ENCODE data around the gene TRAF3IP1.
"Not testable (repeated sequence)": the region's sequence is repeated elsewhere in the genome, so short reads cannot be mapped to it uniquely, and the experiment has no call there.

Gene TRAF3IP1

DNA sequence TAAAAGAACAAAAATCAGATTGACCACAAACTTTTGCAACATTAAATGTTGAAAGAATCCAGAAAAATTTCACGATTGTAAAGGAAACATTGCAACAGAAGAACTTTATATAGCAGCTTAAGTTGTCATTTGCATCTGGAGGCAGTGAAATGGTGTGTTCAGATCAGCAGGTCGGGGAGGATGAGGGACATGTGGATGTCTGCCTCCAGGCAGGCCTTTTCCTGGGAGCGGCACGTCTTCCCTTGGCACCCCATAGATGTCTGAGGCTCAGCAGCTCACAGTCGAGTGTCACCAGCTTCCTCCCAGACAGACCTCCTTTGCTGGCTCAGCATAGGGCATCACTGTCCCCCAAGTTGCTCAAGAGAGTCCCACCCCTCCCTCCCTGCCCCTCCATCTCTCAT lies 62.1 kb downstream of the TRAF3IP1 start:
- DNase-seq = peak; percentile 57

DNA sequence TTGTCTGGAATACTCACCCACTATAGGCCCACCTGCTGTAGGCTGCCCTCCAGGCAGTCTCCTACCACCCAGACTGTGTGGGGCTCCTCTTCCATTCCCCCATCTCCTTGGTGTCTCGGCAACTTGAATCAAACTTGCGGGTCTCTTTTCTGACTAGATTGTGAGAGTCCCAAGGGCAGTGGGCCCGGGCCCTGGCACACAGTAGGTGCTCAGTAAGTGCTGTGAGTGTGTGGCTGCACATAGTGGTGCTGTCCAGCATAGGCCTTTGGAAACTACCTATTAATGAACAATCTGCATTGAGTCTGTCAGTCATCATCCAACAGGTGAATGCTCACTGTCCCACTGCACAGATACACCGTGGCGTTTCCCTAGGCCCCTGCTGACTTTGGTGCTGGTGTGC lies 62.8 kb downstream of the TRAF3IP1 start:
- DNase-seq = no peak

DNA sequence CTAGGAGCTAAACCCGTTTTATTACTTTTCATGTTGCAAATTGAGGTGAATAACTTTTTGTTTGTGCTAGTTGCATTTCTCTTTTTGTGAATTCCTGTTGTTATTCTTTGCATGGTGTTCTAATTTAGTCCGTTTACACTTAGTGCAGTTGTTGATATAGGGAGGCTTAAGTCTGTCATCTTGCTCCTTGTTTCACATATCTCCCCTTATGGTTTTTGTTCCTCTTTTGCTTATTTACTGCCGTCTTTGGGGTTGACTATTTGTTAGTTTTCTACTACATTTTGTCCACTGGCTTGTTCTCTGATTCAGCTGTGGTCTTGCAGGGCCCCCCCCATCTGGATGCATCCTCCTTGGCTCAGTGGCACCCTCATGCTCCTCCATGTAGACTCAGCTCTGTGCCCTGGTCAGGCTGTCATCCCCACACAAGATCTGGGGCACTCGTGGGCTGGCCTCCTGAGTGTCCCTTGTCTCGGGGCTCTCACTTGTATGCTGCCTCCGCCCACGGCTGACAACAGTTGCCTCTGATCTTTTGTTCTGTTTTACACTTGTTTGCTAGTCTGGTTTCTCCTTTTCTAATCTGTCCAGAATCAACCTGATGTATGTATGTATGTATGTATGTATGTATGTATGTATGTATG lies 63.5 kb downstream of the TRAF3IP1 start:
- peak; percentile 21 for DNase-seq

DNA sequence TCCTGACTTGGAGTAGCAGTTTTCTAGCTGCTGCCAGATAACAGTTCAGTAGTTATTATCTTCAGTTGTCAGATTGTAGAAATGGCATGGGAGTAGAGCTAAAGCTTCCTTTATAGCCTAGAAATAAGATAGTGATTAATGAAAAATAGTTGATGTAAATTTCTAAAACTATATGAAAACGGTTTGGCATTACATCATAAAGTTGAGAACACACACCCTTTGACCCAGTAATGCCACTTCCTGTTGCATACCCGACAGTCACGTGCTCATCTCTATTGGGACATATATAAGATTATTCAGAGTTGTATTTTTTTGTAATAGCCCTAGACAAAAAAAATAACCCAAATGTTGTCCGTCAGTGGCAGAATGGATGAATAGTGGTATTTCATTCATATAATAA lies 67.0 kb downstream of the TRAF3IP1 start:
- peak; percentile 71 for DNase-seq

DNA sequence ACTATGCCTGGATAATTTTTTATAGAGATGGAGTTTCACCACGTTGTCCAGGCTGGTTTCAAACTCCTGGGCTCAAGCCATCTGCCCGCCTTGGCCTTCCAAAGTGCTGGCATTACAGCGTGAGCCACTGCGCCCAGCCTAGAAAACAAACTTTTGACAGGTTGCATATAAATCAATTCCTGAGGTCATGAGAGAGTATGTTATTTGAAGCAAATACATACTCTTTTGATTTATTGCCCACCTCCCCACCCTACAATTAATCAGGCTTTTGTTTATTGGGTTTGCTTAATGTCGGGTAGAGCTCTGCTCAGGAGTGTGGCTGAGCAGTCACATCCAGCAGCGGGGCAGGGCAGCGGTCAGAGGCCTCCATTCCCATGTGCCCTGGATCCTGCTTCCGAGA lies 68.5 kb downstream of the TRAF3IP1 start:
- DNase-seq = no peak

DNA sequence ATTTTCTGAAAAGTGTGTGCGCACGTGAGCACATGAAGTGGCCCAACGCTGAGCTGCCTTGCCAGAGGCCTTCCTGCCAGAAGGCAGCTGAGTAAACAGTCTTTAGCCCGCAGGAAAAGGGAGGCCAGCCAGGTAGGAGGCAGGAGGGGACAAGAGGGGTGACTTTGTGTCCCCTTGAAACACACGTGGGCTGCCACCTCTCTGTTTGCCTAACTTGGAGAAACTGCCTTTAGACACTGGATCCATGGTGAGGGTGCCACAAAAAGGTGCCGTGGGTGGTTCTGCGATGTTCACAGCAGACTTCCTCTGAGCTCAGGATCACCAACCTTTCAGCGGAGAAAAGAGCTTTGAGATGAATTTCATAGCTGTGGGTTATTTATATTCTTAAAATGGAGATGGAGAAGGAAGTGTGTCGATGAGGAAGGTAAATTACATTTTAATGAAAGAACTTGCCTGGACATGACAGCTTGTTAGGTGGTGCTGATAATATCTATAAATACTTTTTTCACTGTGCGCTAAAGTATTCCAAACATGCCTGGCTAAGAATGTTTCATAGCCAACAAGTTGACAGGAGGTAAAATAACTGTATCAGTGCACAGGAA lies 69.8 kb downstream of the TRAF3IP1 start:
- DNase-seq = no peak

DNA sequence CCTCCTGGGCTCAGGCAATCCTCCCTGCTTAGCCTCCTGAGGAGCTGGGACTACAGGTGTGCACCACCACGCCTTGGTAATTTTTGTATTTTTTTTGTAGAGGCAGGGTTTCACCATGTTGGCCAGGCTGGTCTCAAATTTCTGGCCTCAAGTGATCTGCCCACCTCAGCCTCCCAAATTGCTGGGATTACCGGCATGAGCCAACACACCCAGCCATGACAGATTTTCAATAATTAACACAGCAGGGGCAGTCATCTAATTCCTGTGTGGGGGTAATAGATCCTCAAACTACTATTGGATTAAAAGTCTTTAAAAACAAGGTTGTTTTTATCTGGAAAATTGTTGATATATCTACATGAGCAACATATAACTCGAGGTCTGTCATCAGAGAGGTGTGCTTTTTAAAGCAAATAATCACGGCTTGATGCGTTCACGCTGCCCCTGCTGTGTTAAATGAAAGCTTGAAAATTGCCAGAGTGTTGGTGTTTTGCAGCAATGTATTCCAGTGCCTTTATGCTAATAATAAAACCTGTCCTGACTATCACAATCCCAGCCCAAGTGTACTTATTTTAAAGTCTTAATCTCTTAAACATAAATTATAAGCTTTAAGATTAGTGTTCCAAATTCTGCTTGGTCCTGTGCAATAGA lies 70.8 kb downstream of the TRAF3IP1 start:
- no peak for DNase-seq

DNA sequence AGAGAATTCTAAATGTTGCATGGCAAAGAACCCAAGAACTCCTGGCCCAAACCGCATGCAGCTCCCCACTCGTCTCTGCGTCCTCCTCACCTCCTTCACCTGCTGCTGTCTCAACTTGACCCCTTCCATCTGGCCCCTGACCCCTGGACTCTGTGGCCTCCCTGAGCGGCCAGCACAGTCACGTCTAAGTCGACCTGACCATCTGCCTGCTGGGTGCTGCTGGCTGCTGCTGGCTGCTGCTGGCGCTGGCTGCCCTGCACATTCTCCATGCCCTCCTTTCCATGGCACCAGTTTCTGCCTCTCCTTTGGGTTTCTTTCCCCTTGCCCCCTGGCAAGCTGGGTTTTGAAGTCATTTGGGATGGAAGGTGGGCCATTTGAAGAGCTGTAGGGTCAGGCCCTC lies 76.3 kb downstream of the TRAF3IP1 start:
- DNase-seq = no peak

DNA sequence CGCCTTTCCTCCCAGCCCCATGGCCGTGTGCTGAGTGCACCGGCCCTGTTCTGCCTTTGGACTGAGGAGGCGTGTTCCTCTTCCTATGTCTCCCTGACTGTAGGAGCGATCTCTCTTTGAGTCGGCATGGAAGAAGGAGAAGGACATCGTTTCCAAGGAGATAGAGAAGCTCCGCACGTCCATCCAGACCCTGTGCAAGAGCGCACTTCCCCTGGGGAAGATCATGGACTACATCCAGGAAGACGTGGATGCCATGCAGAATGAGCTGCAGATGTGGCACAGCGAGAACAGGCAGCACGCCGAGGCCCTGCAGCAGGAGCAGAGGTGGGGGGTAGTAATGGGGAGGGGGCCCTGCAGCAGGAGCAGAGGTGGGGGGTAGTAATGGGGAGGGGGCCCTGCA lies 77.0 kb downstream of the TRAF3IP1 start:
- DNase-seq = no peak

DNA sequence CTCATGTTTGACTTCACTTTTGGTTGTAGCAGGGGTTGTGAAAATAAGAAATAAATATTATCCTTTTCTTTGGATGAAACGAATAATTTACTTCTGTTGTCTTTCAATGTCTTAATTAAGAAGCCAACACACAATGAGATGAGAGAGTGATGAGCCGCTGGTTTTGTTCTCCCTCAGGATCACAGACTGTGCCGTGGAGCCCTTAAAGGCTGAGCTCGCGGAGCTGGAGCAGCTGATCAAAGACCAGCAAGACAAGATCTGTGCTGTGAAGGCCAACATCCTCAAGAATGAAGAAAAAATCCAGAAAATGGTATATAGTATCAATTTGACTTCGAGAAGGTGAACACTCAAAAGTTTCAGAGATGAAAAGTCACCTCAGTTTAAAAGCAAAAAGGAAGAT lies 78.3 kb downstream of the TRAF3IP1 start:
- no peak for DNase-seq

DNA sequence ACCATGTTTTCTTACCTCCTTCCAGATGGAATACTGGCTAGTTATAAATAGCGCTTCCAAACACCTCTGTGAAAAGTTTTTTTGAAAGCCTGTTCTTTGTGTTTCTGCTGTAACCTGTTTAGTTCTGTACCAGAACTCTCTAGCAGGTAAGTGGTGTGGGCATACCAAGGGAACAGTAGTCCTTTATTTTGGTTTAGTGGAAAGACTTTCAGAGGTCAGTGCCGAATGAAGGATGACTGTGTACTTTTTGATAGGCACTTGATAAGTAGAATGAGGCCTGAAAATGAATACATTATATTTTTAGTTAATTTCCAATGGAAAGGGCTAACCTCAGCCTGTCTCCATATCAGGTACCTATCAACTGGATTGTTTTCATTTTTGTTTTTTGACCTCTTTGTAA lies 78.8 kb downstream of the TRAF3IP1 start:
- DNase-seq = no peak

DNA sequence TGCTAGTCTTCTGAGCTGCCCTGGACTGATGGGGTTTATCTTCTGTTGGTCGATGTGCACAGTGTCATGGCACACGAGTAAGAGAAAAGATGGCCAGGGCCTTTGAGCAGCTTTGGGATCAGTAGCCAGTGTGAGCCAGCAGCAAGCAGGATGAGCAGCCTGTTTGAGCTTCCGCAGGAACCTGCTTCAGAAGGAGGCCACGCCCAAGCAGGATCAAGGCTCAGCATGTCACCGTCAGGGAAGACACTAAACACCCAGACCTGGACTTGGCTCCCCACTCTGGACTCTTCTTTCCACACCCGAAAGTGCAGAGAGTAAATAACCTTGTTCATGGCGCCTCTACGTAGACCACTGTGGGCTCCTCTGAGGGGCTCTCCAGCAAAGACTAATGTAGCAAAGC lies 81.2 kb downstream of the TRAF3IP1 start:
- no peak for DNase-seq

DNA sequence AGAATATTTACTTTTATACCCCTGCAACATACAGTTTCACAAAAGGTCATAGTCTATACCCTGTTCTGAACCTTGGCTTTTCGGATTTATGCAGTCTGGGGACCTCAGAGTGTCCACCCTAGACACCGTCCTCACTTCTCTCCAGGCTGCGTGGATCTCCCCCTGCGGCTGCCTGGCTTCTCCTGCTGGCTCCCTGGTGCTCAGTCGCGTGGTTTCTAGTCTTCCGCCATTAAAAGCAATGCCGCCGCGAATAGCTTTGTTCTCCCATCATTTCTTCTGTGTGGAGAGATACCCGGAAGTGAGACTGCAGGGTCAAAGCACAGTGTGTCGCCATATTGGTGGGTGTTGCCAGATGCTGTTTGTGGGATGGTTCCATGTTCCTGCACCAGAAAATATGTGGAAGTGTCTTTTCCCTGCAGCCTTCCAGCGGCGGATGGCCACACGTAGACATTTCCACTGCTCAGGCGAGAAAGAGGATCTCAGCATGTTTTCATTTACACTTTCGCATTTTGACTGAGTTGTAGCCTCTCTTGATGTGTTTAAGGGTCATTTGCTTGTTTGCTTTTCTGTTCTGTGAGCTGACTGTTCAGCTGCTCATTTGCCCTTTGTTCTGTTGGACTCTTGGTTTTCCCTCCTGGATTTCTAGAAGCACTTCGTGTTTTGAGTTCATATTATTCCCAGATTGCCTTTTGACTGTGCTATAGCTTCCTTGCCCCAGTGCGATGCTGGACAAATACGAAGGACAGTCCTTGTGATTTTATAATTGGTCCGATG lies 83.5 kb downstream of the TRAF3IP1 start:
- no peak for DNase-seq

DNA sequence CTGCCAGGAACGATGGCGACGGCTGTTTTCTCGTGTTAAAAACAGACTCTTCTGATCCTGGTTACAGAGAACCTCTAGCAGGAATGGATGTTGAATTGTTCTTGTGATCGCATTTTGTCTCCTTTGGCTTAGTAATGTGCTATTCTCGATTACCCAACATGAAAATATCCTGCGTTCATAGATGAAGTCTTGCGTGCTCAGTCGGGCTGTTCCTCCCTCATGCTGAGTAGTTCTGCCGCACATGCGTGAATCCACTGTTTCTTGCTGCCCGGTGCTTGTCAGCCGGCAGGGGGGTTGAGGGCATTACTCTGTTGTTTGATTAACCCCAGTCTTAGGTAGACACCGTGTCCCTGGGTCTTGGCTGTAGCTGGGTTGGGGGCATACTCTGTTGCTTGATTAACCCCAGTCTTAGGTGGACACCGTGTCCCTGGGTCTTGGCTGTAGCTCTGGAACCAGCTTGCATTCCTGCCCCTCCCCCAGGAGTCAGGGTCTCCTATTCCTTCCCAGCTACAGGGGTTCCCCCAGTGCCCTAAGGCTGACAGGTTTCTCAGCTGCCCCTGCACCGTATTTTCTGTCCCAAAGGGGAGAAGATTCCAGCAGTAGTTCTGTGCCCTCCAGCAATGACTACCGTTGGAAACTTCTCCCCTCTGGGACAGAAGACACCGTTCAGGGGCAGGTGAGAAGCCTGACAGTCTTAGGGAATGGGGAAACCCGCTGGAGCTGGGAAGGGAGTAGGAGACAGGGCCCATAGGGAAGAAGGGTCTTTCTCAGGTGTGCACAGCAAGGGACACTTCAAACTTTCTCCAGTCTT lies 84.3 kb downstream of the TRAF3IP1 start:
- no peak for DNase-seq

DNA sequence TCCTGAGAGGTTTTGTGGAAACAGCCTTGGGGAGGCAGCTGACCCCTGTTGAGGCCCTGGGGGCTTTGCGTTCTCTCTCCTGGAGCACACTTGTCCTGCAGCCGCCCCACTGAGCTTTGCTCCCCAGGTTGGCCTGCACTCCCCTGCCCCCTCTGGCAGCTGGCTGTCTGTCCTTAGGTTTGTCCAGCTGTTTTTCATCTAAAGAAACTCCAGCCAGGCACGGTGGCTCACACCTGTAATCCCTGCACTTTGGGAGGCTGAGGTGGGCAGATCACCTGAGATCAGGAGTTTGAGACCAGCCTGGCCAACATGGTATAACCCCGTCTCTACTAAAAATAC lies 84.9 kb downstream of the TRAF3IP1 start:
- DNase-seq = not testable (repeated sequence)

DNA sequence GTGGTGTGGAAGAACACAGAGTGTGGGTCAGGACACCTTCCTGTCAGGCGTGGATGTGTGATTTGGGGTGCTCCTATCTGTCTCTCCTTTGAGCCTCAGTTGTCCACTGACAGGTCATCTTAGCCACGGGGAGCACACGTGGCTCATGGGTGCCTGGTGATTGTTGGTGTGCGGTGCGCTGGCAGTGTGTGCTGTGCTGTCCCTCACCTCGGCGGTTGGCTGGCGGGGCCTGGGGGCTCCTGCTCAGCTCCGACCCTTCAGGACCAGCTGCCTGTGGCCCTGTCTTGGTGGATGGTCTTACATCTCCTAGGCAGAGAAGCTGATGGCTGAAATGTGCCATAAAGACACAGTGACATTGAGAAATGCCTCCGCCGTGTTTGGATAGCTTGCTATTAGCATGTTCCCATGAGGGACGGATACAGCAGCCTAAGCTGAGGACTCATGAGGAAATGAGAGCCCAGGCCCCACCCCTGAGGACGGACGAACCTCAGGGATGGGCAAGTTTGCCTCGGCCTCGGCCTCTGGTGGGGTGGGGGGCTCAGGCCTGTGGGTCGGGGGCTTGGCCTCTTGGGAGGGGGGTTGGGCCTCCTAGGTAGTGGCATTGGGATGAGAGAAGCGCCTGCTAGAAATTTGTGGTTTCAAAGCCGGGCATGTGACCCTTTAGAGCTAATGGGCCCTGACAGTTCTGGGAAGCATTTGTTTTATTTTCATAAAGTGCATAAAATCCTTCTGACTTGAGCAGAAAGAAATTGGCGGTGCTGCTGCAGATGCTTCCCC lies 86.1 kb downstream of the TRAF3IP1 start:
- no peak for DNase-seq

DNA sequence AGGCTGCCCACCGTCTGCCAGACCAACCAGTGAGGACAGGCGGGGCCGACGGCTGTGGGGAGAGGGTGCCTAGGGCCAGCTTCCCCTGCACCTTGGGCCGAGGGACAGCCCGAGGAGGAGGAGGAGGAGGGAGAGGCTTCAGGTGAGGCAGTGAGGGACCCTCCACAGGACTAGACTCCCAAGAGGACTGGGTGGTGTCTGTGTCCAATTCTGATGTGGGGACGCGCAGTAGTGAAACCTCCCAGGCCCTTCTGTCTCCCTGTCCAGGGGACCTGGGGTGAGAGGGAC lies 86.6 kb downstream of the TRAF3IP1 start:
- DNase-seq = no peak

DNA sequence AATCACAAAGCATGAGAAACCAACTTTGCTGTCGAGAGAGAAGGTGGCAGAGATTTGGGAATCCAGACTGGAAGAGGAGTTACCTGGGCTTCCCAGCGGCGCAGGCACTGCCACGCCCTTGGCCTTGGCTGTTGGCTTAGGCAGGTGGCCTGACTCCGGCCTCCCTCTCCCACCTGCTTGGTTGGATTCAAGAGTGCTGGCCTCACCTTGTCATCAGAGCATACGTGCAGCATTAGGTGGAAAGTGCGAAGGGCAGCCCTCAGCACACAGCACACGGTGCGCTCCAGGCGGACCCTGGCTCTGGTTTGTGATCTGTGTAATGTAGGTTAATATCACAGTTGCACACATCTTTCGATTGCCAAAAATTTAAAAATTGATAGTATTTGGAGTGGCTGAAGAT lies 87.2 kb downstream of the TRAF3IP1 start:
- DNase-seq = no peak

DNA sequence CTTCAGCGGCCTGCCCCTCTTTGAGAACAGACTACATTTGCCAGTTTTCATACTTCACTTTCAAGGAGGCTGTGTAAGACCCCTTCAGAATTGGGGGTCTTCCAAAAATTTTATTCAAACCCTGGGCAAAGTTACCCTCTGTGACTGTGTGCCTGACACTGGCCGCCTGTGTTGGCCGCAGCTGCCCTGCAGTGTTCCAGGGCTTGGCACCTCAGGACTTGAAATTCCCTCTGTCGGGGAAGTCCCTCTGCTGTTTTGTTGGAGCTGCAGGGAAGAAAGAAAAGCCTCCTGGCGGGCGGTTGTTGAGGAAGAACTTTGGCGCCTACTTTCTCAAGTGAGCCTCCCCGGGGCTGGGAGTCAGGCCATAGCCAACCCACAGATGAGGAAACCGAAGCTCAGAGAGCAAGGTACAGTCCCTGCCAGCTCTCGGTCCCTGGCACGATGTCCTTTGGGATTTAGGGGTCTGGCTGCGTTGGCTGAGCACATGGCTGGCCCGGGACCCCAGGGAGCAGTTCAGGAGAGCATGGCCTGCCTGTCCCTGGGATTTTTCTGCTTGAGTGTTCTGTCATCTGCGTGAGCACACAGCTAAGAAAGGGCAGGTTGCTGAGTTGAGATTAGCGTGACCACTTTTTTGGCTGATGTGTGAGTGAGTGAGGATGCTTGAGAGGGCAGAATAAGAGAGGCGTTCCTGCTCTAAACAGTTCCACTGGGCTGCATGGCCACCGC lies 88.5 kb downstream of the TRAF3IP1 start:
- DNase-seq = no peak

DNA sequence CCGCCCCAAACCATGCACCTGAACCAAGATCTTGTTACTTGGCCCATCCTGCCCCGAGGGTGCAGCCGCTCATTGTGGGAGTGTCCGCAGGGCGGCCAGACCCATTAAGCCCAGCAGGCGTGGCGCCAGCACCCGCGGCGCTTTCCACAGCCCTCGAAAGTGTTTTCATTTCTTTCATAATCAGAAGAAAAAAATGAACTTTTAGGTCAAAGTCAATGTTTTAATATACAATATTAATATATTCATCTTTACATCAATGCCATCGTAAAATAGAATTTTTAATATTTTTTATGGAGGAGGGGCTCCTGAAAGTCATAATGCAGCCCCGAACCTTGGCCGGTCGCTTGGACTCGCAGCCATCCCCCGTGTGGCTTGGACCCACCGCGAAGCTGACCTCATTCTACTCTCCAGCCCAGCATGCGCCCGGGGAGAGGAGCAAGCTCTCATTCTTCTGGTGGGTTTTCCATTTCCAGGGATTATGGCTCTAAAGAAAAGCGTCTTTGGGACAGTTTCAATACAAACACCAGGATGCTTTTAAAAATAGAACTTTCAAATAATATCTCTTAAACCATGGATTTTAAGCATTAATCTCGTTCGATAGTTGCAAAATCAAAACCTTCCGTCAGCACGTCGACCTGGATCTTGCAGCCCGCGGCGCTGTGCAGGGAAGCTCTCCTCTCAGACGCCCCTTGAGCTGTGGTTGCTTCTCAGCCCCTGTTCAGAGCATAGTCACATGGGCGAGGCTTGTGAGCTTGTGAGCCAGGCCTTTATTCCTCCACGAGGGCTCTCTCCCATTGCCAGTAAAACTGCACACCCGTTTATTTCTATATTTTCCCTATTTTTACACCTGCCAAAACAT lies 89.3 kb downstream of the TRAF3IP1 start:
- no peak for DNase-seq

All from suppressor macrophage treated with lipopolysaccharide for 4 hours (primary cell).